Brain microvascular endothelial cell (primary cell): ENCODE measurements around the gene ME2.
"Not testable (repeated sequence)": the region's sequence is repeated elsewhere in the genome, so short reads cannot be mapped to it uniquely, and the experiment has no call there.

Experiments used
- DNase-seq: peaks from one replicate; pipeline ENCODE4 v3.0.0-alpha.2; 2020
- H3K27ac ChIP-seq: fragments of 250-450 bp; sonication (Bioruptor Pico); 2 replicates; pipeline ENCODE4 v1.5.1; 2020; ENCODE audit warnings: mild to moderate bottlenecking, moderate library complexity
- H3K27me3 ChIP-seq: fragments of 250-450 bp; sonication (Bioruptor Pico); replicated peaks from 2 replicates; pipeline ENCODE4 v1.5.1; 2020; ENCODE audit warnings: mild to moderate bottlenecking
- H3K36me3 ChIP-seq: fragments of 250-450 bp; sonication (Bioruptor Pico); replicated peaks from 2 replicates; pipeline ENCODE4 v1.5.1; 2020; ENCODE audit warnings: mild to moderate bottlenecking
- H3K4me3 ChIP-seq: 2 replicates; pipeline ENCODE4 v1.5.1; 2011; ENCODE audit warnings: low read depth, mild to moderate bottlenecking, control low read depth, low read length, moderate library complexity
- CTCF ChIP-seq: IDR thresholded peaks from 2 replicates; pipeline ENCODE4 v1.5.1; 2011; ENCODE audit warnings: low read depth, mild to moderate bottlenecking, moderate library complexity, low read length, control low read depth, inconsistent platforms; ENCODE audit errors: missing control alignments
- in situ Hi-C: cut with HindIII; loops from 2 replicates; pipeline ENCODE4 v1.10.0; 2017; ENCODE audit warnings: low sequenced_read_pairs, low pct_ligation_motif_present

The ME2 gene

GRCh38 chr18:50982802-50983179 lies 103.9 kb downstream of the ME2 start:
- no peaks in the 10 kb centered on the region for H3K36me3 ChIP-seq
- peak; percentile 4 for DNase-seq
- no peak overlapping the region for H3K4me3 ChIP-seq
- no peak for TF ChIP-seq CTCF
- H3K27me3 ChIP-seq: no peaks in the 10 kb centered on the region
- in situ Hi-C loops: no loop called here
- no peak overlapping the region for H3K27ac ChIP-seq

- no peak overlapping the region for H3K27ac ChIP-seq
- H3K36me3 ChIP-seq: no peaks in the 10 kb centered on the region
- no peak for TF ChIP-seq CTCF
- H3K27me3 ChIP-seq: no peaks in the 10 kb centered on the region
- H3K4me3 ChIP-seq: no peak overlapping the region
- DNase-seq: peak; percentile 16
- in situ Hi-C loops: no loop called here
Measured at GRCh38 chr18:50986360-50987087, 107.6 kb downstream of the ME2 start.

GRCh38 chr18:50987261-50987660 lies 108.3 kb downstream of the ME2 start:
- DNase-seq: no peak
- no peak overlapping the region for H3K27ac ChIP-seq
- TF ChIP-seq CTCF: no peak
- H3K27me3 ChIP-seq: no peaks in the 10 kb centered on the region
- H3K4me3 ChIP-seq: no peak overlapping the region
- H3K36me3 ChIP-seq: no peaks in the 10 kb centered on the region
- in situ Hi-C loops: no loop called here

GRCh38 chr18:50989711-50990110 lies 110.8 kb downstream of the ME2 start:
- TF ChIP-seq CTCF: no peak
- no peak for DNase-seq
- no peak overlapping the region for H3K4me3 ChIP-seq
- H3K27ac ChIP-seq: no peak overlapping the region
- in situ Hi-C loops: no loop called here
- H3K36me3 ChIP-seq: no peaks in the 10 kb centered on the region
- H3K27me3 ChIP-seq: no peaks in the 10 kb centered on the region

GRCh38 chr18:50992351-50992762 lies 113.4 kb downstream of the ME2 start:
- peak; percentile 15 for DNase-seq
- H3K27ac ChIP-seq: no peak overlapping the region
- H3K4me3 ChIP-seq: no peak overlapping the region
- in situ Hi-C loops: no loop called here
- no peaks in the 10 kb centered on the region for H3K27me3 ChIP-seq
- H3K36me3 ChIP-seq: no peaks in the 10 kb centered on the region
- no peak for TF ChIP-seq CTCF

GRCh38 chr18:50994031-50994430 lies 115.1 kb downstream of the ME2 start:
- no peak overlapping the region for H3K27ac ChIP-seq
- TF ChIP-seq CTCF: no peak
- in situ Hi-C loops: no loop called here
- DNase-seq: no peak
- no peaks in the 10 kb centered on the region for H3K27me3 ChIP-seq
- H3K36me3 ChIP-seq: no peaks in the 10 kb centered on the region
- H3K4me3 ChIP-seq: no peak overlapping the region

GRCh38 chr18:51003174-51003573 lies 124.3 kb downstream of the ME2 start:
- in situ Hi-C loops, H3K27ac ChIP-seq, DNase-seq, H3K36me3 ChIP-seq, H3K27me3 ChIP-seq, H3K4me3 ChIP-seq: not testable (repeated sequence)
